ENCODE results near the gene WNK3. TPM values are rescaled to one million over a fixed set of nuclear protein-coding genes. Genes with fewer than 3 reads are reported as not detected.

Gene WNK3
- total RNA-seq, 1 donor from 2014 or later: 0.13 TPM

- no peak for DNase-seq (ENCODE audit: low read depth in 2 of 2)
Measured at GRCh38 chrX:54246866-54247265, 111.0 kb downstream of the WNK3 start.

GRCh38 chrX:54238588-54238987, 119.3 kb downstream of the WNK3 start:
- DNase-seq (ENCODE audit: low read depth in 2 of 2): no peak

GRCh38 chrX:54237014-54237413, 120.8 kb downstream of the WNK3 start:
- no peak for DNase-seq (ENCODE audit: low read depth in 2 of 2)

GRCh38 chrX:54230435-54231148, 127.3 kb downstream of the WNK3 start:
- DNase-seq (ENCODE audit: low read depth in 2 of 2): no peak

GRCh38 chrX:54223581-54223980, 134.3 kb downstream of the WNK3 start:
- no peak for DNase-seq (ENCODE audit: low read depth in 2 of 2)

- no peak for DNase-seq (ENCODE audit: low read depth in 2 of 2)
Measured at GRCh38 chrX:54213603-54214002, 144.2 kb downstream of the WNK3 start.

GRCh38 chrX:54208531-54208930, 149.3 kb downstream of the WNK3 start:
- DNase-seq (ENCODE audit: low read depth in 2 of 2): no peak

GRCh38 chrX:54198262-54198661, 159.6 kb downstream of the WNK3 start:
- DNase-seq (ENCODE audit: low read depth in 2 of 2): no peak

- no peak for DNase-seq (ENCODE audit: low read depth in 2 of 2)
Measured at GRCh38 chrX:54194982-54195588, 162.8 kb downstream of the WNK3 start.

GRCh38 chrX:54193085-54193821, 164.6 kb downstream of the WNK3 start:
- no peak for DNase-seq (ENCODE audit: low read depth in 2 of 2)

- DNase-seq (ENCODE audit: low read depth in 2 of 2): no peak
Measured at GRCh38 chrX:54184474-54184873, 173.4 kb downstream of the WNK3 start.

GRCh38 chrX:54182864-54183613, 174.8 kb downstream of the WNK3 start, which contains the start of gene FAM120C:
Gene FAM120C, minus strand, starts transcription at chrX:54183254. Its CDS starts 56 bp downstream, at chrX:54183198.
- DNase-seq (ENCODE audit: low read depth in 2 of 2): peak; percentile 36 to 74

GRCh38 chrX:54182194-54182863, 175.5 kb downstream of the WNK3 start:
- DNase-seq (ENCODE audit: low read depth in 2 of 2): peak in 1 of 2 donors; percentile 57

- peak in 1 of 2 donors; percentile 2 for DNase-seq (ENCODE audit: low read depth in 2 of 2)
Measured at GRCh38 chrX:54181202-54181953, 176.5 kb downstream of the WNK3 start.

- DNase-seq (ENCODE audit: low read depth in 2 of 2): peak in 1 of 2 donors; percentile 39
Measured at GRCh38 chrX:54180403-54180802, 177.4 kb downstream of the WNK3 start.

- peak in 1 of 2 donors; percentile 59 for DNase-seq (ENCODE audit: low read depth in 2 of 2)
Measured at GRCh38 chrX:54178100-54178940, 179.5 kb downstream of the WNK3 start.

- no peak for DNase-seq (ENCODE audit: low read depth in 2 of 2)
Measured at GRCh38 chrX:54177306-54177705, 180.5 kb downstream of the WNK3 start.

- DNase-seq (ENCODE audit: low read depth in 2 of 2): no peak
Measured at GRCh38 chrX:54173791-54174190, 184.1 kb downstream of the WNK3 start.

GRCh38 chrX:54172455-54172854, 185.4 kb downstream of the WNK3 start:
- DNase-seq (ENCODE audit: low read depth in 2 of 2): no peak
